HG03175 (cell line): Measurements from ENCODE around the gene MIS18BP1.
"Not testable (repeated sequence)": the region's sequence is repeated elsewhere in the genome, so short reads cannot be mapped to it uniquely, and the experiment has no call there.

Source experiments
- ATAC-seq: cut with Tn5 transposase; IDR thresholded peaks from one replicate; pipeline ENCODE4 v1.9.1; 2021; ENCODE audit warnings: mild to moderate bottlenecking, moderate library complexity; ENCODE audit not compliant: unreplicated experiment

The MIS18BP1 gene

GRCh38 chr14:45253070-45253753 lies at the start of gene MIS18BP1:
MIS18BP1 (minus strand) TSS chr14:45253202; CDS start chr14:45247286, 5,916 bp downstream.
- peak; percentile 77 for ATAC-seq

GRCh38 chr14:45298423-45299117 lies 45.6 kb upstream of the MIS18BP1 start:
- no peak for ATAC-seq

- ATAC-seq, result not testable (repeated sequence)
These were observed 41.8 kb upstream of the MIS18BP1 start for GRCh38 chr14:45294796-45295195.

- no peak for ATAC-seq
These were observed 37.5 kb upstream of the MIS18BP1 start for GRCh38 chr14:45290547-45290946.

- ATAC-seq, result no peak
These were observed 34.6 kb upstream of the MIS18BP1 start for GRCh38 chr14:45287610-45288009.

- no peak for ATAC-seq
These were observed 31.8 kb upstream of the MIS18BP1 start for GRCh38 chr14:45284802-45285201.

- ATAC-seq, result not testable (repeated sequence)
These were observed 28.9 kb upstream of the MIS18BP1 start for GRCh38 chr14:45281731-45282400.

GRCh38 chr14:45271858-45272537 lies 19.0 kb upstream of the MIS18BP1 start:
- ATAC-seq, result no peak

GRCh38 chr14:45270031-45270430 lies 17.0 kb upstream of the MIS18BP1 start:
- ATAC-seq, result no peak

- ATAC-seq, result no peak
These were observed 14.1 kb upstream of the MIS18BP1 start for GRCh38 chr14:45267071-45267470.

- ATAC-seq, result no peak
These were observed 9.6 kb upstream of the MIS18BP1 start for GRCh38 chr14:45262637-45263036.

GRCh38 chr14:45261209-45261608 lies 8.2 kb upstream of the MIS18BP1 start:
- ATAC-seq, result no peak

GRCh38 chr14:45258805-45259204 lies 5.8 kb upstream of the MIS18BP1 start:
- no peak for ATAC-seq

GRCh38 chr14:45258073-45258472 lies 5.1 kb upstream of the MIS18BP1 start:
- ATAC-seq, result no peak

GRCh38 chr14:45254771-45255170 lies 1.8 kb upstream of the MIS18BP1 start:
- no peak for ATAC-seq

- no peak for ATAC-seq
These were observed 830 bp upstream of the MIS18BP1 start for GRCh38 chr14:45253754-45254310.

- ATAC-seq, result no peak
These were observed 484 bp downstream of the MIS18BP1 start for GRCh38 chr14:45252366-45253069.

- ATAC-seq, result peak; percentile 68
These were observed 1.1 kb downstream of the MIS18BP1 start for GRCh38 chr14:45251912-45252311.

GRCh38 chr14:45249856-45250575 lies 3.0 kb downstream of the MIS18BP1 start:
- ATAC-seq, result no peak

GRCh38 chr14:45247427-45247826 lies 5.6 kb downstream of the MIS18BP1 start:
- ATAC-seq, result no peak
